HG03565 (cell line): Measurements from ENCODE around the gene RUSF1.
"Not testable (repeated sequence)": the region's sequence is repeated elsewhere in the genome, so short reads cannot be mapped to it uniquely, and the experiment has no call there.

Experiments
- ATAC-seq: cut with Tn5 transposase; IDR thresholded peaks from one replicate; pipeline ENCODE4 v1.9.1; 2021; ENCODE audit warnings: mild to moderate bottlenecking, moderate library complexity; ENCODE audit not compliant: unreplicated experiment

The RUSF1 gene

DNA sequence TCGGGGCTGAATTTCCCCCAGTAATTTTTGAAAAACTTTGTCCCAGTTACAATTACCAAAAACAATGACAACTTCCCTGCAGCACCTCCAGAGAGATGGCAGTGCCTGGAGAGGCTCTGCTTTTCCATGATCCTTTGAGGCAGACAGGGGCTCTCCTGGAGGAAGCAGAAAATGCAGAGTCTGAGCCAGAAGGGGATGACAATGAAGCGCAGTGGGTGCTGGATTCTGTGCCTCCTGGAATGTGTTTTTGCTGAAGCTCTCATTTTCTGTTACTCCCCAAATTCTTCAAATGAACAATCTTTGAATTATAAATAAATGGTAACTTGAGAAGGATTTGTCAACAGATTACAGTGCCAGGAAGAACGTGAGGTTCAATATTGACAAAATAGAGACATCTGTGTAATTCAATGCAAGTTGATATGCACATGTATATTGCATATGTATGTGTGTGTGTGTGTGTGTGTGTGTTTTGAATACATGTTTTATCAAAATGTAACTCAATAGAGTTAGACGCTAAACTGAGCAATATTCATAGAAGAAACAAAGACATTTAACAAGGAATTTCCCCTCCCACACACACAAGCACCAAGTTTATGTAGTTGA lies 9.7 kb upstream of the RUSF1 start:
- ATAC-seq, result no peak

DNA sequence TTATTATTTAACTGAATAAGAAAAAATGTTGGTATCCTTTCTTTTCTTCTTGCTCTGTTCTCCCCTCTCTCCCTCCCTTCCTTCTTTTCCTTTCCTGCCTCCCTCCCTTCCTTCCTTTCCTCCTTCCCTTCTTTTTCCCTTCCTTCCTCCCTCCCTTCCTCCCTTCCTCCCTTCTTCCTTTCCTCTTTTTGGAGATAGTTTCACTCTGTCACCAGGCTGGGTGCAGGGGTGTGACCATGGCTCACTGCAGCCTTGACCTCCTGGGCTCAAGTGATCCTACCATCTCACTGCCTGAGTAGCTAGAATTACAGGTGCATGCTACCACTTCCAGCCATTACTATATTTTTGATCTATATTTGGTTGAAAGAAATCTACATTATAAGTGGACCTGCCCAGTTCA lies 5.7 kb upstream of the RUSF1 start:
- no peak for ATAC-seq

DNA sequence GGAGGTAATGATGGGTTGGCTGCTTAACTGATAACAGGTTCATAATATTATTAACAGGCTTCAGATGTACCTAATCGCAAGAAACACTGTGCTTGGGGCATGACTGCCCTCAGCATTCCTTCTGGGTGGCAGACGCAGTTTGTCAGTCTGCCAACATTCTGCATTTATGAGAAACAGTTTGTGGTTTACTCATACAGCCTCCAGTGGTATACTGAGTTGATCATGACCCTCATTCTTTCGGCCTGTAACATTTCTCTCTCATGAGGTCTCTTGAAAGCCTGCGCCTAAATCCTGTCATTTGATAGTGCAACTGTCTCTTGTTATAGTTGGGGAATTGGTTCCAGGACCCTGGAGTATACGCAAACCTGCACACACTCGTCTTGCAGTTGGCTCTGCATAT lies 4.9 kb upstream of the RUSF1 start:
- no peak for ATAC-seq

DNA sequence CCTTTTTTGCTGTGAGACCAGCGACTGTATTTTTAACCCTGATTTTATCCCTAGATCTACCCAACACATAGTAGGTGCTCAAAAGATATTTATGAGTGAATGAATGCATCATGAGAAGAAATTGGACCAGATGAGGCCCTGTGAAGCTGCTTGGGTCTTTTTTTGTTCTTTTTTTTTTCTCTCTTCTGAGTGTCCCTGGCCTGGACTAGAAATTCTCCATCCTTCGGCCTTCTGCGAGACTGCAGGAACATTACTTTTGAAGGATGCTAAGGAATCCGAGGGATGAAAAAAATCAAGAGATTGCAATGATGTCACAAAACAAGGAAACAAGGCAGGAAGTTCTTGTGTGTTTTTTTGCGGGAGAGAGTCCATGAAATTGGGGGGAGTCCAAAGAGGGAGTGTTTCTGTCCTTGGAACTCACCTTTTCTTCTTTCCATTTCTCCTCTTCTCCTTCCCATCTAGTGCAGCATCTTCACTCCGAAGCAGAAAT lies 560 bp upstream of the RUSF1 start:
- no peak for ATAC-seq

DNA sequence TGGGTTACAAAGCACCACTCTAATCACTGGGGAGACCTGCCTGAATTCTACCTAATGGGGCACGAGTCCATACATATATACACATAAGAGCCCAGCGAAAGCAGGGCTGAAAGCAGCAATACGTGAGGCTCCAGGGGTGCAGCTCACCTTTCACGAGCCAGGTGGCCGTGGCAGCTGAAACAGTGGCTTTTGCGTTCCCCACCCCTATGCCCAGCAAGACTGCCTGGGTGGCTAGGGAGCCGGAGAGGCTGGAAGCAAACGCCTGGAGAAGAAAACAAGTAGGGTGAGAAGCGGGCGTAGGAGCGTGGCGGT lies 618 bp downstream of the RUSF1 start:
- ATAC-seq, result no peak

DNA sequence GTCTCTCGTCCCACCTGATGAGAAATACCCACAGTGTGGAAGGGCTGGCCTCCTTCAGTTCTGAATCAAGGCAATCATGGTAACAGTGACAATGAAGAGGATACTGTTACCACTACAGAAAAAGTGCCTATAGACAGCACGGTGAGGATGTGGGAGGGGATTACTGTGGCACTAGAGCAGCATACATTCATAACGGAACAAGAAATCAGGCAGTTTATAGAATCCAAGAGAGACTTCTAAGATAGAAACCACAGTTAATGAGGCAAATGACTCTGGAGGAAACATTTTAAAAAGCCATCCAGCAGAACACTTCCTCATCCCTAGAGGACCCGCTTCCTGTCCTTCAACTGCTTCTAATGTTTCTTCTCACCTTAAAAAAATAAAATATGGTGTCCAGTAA lies 2.7 kb downstream of the RUSF1 start:
- peak; percentile 72 for ATAC-seq

DNA sequence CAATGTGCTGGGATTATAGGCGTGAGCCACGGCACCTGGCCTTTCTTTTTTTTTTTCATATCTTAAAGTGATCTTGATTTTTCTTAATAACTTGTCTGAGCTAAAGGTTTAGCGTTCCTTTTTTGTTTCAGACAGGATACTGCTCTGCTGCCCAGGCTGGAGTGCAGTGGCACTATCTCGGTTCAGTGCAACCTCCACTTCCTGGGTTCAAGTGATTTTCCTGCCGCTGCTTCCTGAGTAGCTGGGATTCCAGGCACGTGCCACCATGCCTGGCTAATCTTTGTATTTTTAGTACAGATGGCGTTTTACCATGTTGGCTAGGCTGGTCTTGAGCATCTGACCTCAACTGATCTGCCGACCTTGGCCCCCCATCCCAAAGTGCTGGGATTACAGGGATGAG lies 4.0 kb downstream of the RUSF1 start:
- ATAC-seq, result no peak

DNA sequence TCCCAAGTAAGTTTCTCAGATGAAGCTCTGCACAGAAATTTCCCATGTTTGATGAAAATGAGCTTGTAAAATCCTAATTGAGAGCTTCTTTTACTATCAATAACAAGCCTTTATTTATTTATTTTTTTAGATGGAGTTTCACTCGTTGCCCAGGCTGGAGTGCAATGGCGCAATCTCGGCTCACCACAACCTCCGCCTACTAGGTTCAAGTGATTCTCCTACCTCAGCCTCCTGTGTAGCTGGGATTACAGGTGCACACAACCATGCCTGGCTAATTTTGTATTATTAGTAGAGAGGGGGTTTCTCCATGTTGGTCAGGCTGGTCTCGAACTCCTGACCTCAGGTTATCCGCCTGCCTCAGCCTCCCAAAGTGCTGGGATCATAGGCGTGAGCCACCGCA lies 4.6 kb downstream of the RUSF1 start:
- not testable (repeated sequence) for ATAC-seq

DNA sequence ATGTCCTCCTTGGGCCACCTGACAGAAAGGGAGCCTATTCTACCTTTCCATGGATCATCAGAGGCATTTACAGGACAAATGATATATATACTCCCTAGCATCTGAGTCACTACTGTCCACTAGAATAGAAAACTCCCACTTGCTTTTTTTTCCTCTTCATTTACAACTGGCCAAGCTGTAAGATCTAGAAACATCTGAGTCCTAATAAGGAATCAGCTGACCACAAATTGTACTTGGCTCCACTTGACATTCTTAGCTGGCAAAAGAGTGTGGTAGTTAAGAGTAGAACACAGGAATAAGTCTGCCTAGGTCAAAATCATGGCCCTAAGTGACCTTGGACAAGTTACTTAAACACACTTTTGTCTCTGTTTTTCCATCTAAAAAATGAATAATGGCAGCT lies 5.2 kb downstream of the RUSF1 start:
- no peak for ATAC-seq

DNA sequence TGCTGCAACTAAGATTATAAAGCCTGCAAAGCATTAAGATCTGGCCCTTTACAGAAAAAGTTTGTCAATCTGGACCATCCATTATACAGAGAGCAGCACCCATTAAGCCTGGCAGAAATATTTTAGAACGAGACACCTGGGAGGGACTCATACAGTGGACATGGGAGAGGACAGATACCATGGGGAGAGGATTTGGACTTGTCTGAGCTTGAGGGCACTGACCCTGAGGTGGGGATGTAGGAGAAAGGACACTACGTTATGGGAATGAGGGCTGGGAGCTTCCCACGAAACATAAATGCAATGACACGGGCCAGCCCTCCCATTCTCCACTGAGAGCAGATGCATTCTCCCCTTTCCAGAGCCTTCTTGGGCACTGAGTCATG lies 6.2 kb downstream of the RUSF1 start:
- no peak for ATAC-seq

DNA sequence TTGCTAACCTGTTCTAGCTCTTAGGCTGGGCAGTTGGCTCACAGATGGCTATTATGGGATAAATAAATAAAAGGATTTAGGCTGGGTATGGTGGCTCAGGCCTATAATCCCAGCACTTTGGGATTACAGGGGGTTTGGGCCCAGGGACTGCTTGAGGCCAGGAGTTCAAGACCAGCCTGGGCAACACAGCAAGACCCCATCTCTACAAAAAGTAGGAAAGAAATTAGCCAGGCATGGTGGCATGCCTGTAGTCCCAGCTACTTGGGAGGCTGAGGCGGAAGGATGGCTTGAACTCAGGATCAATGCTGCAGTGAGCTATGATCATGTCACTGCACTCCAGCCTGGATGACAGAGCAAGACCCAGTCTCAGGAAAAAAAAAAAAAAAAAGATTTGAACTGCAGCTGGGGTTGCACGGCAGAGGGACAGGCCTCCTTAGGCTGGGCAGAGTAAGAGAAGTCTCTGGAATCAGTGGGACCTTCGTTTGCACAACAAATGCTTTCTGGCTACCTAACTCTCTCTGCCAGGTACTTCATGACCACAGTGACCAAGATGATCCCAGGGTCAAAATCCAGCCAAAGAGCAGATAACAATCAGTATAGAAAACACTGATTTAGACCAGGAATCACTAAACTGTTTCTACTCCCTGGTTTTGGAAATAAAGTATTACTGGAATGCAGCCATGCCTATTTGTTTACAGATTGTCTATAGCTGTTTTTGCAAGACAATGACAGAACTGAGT lies 6.8 kb downstream of the RUSF1 start:
- ATAC-seq, result no peak

DNA sequence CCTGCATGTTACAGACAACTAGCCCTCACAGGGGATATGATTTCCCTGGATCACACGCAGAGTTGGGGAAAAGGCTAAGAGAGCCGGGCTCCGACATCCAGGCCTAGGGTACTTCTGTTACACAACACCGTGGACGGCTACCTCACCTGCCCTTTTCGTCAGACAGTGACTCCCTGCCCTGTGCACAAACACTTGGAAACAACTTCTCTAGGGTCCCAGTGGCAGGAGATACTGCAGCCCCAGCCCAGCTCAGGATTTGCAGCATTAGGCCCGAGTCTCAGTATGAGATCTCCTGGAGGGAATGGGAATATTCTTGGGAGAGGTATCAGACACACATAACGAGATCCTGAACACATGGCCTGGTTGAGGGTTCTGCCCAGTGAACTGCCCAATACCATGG lies 8.3 kb downstream of the RUSF1 start:
- ATAC-seq, result no peak

DNA sequence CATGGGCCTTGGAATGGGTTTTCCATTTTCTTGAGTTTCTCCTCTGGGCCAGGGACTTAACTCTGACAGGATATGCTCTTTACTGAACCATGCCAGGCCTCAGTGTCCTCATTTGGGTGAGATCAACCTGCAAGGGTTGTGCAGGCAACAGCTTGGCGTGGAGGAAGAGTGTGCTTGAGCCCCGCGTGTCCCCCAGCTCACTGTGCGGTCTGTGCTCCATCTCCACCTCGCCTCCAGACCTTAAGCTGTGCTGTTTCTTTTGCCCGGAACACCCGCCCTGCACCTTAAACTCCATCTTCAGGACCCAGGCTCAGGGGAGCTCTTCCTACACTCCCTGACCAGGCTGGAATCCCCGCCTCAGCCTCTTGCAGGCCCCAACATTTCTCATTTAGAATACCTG lies 9.7 kb downstream of the RUSF1 start:
- no peak for ATAC-seq

DNA sequence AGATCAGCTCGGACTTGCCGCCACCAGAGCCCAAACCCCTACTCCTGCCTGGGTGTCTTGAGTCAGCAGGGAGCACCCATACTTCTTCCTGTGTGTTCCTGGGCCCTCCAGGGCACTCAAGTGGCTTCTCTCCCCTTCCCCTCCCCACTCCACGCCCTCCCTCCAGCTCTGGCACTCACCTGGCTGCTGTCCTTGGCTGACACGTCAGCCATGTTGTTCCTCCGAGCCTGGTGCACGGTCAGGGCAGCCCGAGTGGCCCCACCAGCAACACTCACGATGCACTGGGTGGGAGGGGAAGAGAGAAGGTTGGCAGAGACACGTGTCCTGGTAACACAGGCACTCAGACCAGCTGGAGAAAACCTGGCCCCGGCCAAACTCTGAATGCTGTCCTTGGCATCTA lies 11.5 kb downstream of the RUSF1 start:
- no peak for ATAC-seq

DNA sequence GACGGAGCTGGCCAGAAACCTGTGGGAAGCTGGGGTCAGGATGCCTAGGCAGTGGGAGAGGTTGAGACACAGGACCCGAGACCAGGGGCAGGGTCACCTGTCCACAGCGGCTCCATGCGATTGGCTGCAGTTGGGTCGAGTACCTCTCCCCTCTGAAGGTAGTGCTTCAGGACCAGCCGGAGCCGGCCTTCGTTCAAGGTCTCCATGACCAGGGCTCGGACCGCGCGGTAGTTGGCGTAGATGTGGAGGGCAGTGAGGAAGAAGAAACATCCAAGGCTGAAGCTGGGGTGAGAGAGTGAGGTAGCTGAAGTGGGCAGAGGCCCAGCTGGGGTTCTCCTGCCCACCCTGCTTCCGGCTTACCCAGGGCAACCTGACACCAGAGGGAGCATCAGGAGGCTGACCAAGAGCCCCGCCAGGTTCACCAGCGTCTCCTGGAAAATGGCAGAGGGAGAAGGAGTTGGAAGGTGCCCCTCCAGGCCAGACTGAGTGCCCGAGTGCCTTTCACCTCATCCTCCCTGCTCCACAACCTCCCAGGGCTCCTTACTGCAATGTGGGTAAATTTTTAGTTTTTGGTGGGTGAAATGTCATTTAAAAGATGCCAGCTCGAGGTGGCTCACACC lies 14.6 kb downstream of the RUSF1 start:
- ATAC-seq, result no peak

DNA sequence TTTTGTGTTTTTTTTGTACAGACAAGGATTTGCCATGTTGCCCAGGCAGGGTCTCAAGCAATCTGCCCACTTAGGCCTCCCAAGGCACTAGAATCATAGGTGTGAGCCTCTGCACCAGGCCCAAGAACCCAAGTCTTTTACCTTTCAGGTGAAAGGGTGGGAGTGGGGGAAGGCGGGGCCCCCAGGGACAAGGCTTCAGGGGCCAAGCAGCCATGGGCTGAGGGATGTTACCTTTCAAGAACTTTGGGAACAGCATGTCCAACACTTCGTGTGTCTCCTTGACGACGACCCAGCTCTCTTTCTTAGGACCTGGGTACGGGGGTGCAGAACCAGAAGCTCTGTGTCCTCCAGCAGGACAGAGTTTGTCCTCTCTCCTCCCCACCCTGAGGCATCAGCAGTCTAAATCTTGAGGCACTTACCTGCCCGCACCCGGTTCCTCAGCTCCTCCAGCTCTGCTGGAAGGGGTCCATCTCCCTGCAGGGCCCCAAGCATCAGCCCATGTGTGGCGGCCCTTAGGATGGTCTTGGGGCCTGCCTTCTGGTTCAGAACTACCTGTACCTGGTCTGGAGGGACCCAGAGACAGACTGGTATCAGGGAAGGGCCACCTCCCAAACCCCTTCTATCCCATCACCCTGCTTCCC lies 16.3 kb downstream of the RUSF1 start:
- ATAC-seq, result no peak

DNA sequence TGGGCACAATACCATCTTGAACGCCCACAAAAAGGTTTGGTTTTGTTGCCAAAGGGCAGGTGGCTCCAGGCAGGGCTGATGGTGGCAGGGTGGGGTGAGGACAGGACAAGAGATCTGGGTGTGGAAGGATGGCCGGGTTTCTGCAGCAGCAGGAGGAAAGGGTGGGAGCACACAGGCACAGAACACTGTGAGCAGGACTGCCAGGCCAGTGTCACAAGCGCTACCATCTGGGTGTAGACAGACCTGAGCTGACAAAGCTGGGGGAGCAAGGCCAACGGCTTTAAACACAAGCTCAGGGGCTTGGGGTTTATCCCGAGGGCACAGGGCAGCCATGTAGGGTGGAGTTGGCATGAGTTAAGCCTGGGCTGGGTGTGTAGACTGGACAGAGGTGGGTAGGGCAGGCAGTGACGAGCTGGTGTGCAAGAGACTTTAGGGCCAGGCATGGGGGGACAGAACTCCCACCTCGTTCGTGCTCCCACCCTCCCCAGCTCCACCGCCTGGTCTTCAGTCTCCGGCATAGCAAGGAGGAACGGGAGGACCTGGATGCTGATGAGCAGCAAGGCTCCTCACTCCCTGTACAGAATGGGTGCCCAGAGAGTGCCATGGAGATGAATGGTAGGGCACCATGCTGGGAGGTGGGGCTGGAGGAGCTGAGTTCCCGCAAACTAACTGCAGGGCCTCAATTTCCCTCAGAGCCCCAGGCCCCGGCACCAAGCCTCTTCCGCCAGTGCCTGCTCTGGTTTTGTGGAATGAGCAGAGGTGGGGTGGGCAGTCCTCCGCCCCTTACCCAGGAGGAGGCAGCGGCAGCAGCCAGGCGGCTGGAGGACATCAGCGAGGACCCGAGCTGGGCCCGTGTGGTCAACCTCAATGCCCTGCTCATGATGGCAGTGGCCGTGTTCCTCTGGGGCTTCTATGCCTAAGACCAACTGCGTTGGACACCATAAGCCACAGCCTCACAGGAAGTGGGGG lies 18.3 kb downstream of the RUSF1 start:
- ATAC-seq, result no peak

DNA sequence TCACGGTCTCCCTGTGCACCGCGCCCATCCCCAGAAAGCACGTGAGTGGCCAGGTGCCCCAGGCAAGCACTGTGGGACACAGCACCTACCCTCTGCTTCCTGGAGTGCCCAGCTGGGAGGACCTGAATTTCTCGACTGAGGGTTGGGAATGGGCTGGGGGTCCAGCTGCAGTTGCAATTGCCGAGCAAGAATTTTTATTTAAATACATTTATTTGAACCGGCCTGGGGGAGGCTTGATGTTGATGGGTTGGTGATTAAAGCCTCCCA lies 19.0 kb downstream of the RUSF1 start:
- ATAC-seq, result no peak

DNA sequence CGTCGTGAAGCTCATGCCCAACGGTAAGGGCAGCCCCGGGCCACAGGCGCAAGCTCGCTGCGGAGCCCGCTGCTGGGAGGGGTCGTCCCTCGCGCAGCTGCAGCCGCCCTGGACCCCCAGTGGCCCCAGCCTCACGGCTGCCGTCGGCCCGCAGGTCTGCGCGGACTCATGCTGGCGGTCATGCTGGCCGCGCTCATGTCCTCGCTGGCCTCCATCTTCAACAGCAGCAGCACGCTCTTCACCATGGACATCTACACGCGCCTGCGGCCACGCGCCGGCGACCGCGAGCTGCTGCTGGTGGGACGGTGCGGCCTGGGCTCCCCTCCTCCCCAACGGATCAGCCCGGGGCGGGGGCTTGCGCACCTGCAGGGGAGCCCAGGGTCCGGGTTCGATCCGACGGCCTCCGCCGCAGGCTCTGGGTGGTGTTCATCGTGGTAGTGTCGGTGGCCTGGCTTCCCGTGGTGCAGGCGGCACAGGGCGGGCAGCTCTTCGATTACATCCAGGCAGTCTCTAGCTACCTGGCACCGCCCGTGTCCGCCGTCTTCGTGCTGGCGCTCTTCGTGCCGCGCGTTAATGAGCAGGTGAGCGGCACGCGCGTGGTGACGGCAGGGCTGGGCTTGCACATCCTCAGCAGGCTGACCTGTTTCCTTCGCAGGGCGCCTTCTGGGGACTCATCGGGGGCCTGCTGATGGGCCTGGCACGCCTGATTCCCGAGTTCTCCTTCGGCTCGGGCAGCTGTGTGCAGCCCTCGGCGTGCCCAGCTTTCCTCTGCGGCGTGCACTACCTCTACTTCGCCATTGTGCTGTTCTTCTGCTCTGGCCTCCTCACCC lies 19.5 kb downstream of the RUSF1 start:
- no peak for ATAC-seq

DNA sequence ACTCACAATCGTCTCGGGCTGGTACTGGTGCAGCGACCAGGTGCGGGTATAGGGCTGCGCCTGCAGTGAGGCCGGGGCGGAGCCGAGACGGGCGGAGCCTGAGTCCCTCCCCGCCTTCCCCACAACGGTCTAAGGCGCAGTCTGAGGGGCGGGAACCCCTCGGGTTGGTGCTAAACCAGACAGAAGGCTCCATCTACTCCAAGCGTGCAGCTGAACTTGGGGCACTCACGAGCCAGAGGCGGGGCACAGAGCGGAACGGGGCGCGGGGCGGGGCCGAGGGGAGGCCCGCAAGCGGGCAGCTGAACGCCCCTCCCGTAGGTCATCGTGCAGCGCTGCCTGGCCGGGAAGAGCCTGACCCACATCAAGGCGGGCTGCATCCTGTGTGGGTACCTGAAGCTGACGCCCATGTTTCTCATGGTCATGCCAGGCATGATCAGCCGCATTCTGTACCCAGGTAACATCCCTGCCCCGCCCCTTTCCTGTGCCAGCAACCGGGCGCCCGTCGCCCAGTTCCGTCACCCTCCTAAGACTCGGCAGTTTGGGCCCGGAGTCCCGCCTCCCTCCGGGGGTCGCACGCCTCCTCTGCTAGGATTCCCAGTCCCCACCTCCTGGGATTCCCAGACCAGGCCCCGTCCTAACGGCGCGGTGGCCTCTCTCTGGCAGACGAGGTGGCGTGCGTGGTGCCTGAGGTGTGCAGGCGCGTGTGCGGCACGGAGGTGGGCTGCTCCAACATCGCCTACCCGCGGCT lies 20.3 kb downstream of the RUSF1 start:
- peak; percentile 60 for ATAC-seq
